ENCODE measurements around the gene TARS2. TPM values are rescaled to one million over a fixed set of nuclear protein-coding genes. Genes with fewer than 3 reads are reported as not detected.

Gene TARS2
- total RNA-seq, 4 donors from 2014 or later: 15.0 to 26.7 (median 18.4) TPM

DNA sequence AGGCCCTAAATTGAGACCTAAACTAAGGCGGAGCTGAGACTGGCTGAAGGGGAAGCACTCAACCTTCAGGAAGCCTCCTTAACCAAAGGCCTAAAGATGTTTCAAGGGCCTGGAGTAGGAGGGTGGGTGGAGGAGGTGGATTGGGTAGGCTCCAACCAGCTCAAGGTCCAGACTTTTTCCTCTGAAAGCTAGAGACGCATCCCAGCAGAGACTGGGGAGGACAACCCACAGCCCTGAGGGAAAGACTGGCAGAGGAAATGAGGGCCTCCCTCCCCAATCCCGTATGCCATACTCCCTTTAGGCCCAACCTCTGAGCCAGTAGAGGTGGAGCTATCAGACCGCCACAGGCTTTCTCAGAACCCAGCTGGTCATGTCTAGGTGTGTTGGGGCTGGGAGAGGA, 21.8 kb downstream of the TARS2 start:
- peaks cover 0 to 34% of the 10 kb centered on the region in 2 donors for H3K36me3 ChIP-seq
- TF ChIP-seq, protein P1, sequence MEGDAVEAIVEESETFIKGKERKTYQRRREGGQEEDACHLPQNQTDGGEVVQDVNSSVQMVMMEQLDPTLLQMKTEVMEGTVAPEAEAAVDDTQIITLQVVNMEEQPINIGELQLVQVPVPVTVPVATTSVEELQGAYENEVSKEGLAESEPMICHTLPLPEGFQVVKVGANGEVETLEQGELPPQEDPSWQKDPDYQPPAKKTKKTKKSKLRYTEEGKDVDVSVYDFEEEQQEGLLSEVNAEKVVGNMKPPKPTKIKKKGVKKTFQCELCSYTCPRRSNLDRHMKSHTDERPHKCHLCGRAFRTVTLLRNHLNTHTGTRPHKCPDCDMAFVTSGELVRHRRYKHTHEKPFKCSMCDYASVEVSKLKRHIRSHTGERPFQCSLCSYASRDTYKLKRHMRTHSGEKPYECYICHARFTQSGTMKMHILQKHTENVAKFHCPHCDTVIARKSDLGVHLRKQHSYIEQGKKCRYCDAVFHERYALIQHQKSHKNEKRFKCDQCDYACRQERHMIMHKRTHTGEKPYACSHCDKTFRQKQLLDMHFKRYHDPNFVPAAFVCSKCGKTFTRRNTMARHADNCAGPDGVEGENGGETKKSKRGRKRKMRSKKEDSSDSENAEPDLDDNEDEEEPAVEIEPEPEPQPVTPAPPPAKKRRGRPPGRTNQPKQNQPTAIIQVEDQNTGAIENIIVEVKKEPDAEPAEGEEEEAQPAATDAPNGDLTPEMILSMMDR (IDR thresholded peaks at IDR 0.05 in 4 of 5, conservative IDR thresholded peaks at IDR 0.05 in 1 of 5): no peak
- TF ChIP-seq POLR2A (IDR thresholded peaks at IDR 0.05): no peak

DNA sequence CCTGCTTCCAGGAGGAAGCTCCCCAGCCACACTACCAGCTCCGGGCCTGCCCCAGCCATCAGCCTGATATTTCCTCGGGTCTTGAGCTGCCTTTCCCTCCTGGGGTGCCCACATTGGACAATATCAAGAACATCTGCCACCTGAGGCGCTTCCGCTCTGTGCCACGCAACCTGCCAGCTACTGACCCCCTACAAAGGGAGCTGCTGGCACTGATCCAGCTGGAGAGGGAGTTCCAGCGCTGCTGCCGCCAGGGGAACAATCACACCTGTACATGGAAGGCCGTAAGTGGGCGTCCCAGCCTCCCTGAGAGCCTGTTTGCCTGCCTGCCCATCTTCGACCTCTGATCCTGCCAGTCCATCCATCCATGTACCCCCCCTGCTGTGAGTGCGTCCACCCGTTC, 24.3 kb downstream of the TARS2 start:
- Histone ChIP-seq H3K9me3 (no peaks in the 10 kb centered on the region), H3K4me1 (peaks cover 6 to 18% of the 10 kb centered on the region in 2 donors), H3K4me3 (no peak overlapping the region), H3K36me3 (peaks cover 0 to 12% of the 10 kb centered on the region in 2 donors), H3K27ac (no peak overlapping the region), H3K27me3 (no peaks in the 10 kb centered on the region)
- TF ChIP-seq, protein P1 (IDR thresholded peaks at IDR 0.05 in 4 of 5, conservative IDR thresholded peaks at IDR 0.05 in 1 of 5): no peak
- TF ChIP-seq POLR2A (IDR thresholded peaks at IDR 0.05): no peak
- in situ Hi-C loops (cut with MboI; ENCODE audit: low sequenced_read_pairs in 4 of 4): no loop called here
- intact Hi-C loops (cut with DNase I; ENCODE audit: low total_unique reads): loop anchor here (10.0 kb wide), 1 partner anchor 147 kb away; the partner anchor contains the start of gene RPRD2
- DNase-seq (no peak), ATAC-seq (no peak)

More for the DNA sequence above, 21.8 kb downstream of the TARS2 start:
- peak overlapping the region in 1 of 4 donors; percentile 19 for H3K4me3 ChIP-seq
- H3K27ac ChIP-seq: peak overlapping the region in 2 of 4 donors; percentile 63 to 76
- ATAC-seq: no peak
- in situ Hi-C loops (cut with MboI; ENCODE audit: low sequenced_read_pairs in 4 of 4): no loop called here
- no peak for DNase-seq
- intact Hi-C loops (cut with DNase I; ENCODE audit: low total_unique reads): no loop called here
- no peaks in the 10 kb centered on the region for H3K9me3 ChIP-seq
- peaks cover 0 to 7% of the 10 kb centered on the region in 2 donors for H3K4me1 ChIP-seq
- H3K27me3 ChIP-seq: no peaks in the 10 kb centered on the region

DNA sequence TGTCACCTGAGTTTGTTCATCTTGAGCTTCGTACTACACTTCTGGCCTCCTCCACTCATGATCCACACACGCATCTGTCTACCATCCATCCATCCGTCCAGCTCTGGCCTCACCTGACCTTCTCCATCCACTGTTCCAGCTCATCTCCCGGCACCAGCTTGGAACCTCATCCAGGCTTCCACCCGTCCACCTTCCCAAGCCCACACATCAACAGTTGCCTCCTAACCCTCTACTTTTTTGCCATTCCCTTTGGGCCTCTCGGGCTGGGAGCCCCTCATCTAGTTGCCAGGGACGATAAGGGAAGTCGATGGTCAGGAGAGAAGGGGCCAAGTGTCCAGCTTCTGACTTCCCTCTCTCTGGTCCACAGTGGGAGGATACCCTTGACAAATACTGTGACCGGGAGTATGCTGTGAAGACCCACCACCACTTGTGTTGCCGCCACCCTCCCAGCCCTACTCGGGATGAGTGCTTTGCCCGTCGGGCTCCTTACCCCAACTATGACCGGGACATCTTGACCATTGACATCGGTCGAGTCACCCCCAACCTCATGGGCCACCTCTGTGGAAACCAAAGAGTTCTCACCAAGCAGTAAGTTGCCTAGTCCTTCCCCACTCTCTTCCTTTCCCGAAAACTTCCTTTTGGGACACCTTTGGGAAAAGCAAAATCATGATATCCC, 24.9 kb downstream of the TARS2 start:
- H3K4me3 ChIP-seq: no peak overlapping the region
- H3K36me3 ChIP-seq: peaks cover 0 to 12% of the 10 kb centered on the region in 2 donors
- DNase-seq (no peak), ATAC-seq (no peak)
- no peak overlapping the region for H3K27ac ChIP-seq
- in situ Hi-C loops (cut with MboI; ENCODE audit: low sequenced_read_pairs in 4 of 4): no loop called here
- H3K27me3 ChIP-seq: no peaks in the 10 kb centered on the region
- peaks cover 6 to 18% of the 10 kb centered on the region in 2 donors for H3K4me1 ChIP-seq
- H3K9me3 ChIP-seq: no peaks in the 10 kb centered on the region
- TF ChIP-seq POLR2A (IDR thresholded peaks at IDR 0.05): no peak
- intact Hi-C loops (cut with DNase I; ENCODE audit: low total_unique reads): loop anchor here (10.0 kb wide), 1 partner anchor 147 kb away; the partner anchor contains the start of gene RPRD2

DNA sequence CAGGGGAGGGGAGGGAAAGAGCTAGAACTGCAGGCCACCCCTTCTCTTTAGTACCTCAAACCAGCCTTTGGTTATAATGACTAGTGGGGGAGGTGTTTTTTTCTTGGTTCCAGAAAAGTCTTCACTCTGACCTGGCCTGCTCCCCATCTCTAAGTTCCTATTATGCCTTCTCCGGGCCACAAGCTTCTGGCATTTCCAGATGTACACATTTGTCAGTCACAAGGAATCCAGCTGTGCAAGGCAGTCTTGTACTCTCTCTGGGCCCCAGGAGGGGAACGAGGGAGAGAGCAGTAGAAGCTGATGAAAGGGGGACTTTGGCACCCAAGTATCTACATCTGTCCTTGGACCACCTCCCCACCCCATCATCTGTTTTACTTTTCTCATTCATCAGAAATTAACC, 25.6 kb downstream of the TARS2 start:
- no peak for TF ChIP-seq POLR2A (IDR thresholded peaks at IDR 0.05)
- TF ChIP-seq, protein P1 (IDR thresholded peaks at IDR 0.05 in 4 of 5, conservative IDR thresholded peaks at IDR 0.05 in 1 of 5): no peak
- H3K4me3 ChIP-seq: no peak overlapping the region
- DNase-seq: no peak
- H3K4me1 ChIP-seq: peaks cover 6 to 18% of the 10 kb centered on the region in 2 donors
- H3K27me3 ChIP-seq: no peaks in the 10 kb centered on the region
- ATAC-seq: no peak
- intact Hi-C loops (cut with DNase I; ENCODE audit: low total_unique reads) (loop anchor here (10.0 kb wide), 1 partner anchor 148 kb away; the partner anchor contains the start of gene RPRD2), in situ Hi-C loops (cut with MboI; ENCODE audit: low sequenced_read_pairs in 4 of 4) (no loop called here)
- no peak overlapping the region for H3K27ac ChIP-seq
- H3K36me3 ChIP-seq: peaks cover 0 to 12% of the 10 kb centered on the region in 2 donors
- H3K9me3 ChIP-seq: no peaks in the 10 kb centered on the region

DNA sequence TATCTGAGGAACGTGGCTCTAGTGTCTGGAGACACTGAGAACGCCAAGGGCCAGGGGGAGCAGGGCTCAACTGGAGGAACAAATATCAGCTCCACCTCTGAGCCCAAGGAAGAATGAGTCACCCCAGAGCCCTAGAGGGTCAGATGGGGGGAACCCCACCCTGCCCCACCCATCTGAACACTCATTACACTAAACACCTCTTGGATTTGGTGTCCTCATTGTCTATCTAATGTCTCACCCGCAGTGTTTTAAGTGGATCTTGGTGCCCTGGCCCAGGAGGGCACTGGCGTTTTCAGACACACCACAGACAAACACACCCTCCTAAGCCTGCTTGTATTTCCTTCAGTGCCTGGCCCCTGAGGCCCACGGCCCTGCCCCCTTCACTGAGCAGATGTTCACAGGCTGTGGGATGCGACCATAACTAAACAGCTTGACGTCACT, 26.2 kb downstream of the TARS2 start:
- Histone ChIP-seq H3K9me3 (no peaks in the 10 kb centered on the region), H3K4me3 (no peak overlapping the region), H3K36me3 (peaks cover 0 to 12% of the 10 kb centered on the region in 2 donors), H3K27ac (no peak overlapping the region), H3K4me1 (peaks cover 6 to 14% of the 10 kb centered on the region in 2 donors), H3K27me3 (no peaks in the 10 kb centered on the region)
- TF ChIP-seq, protein P1 (IDR thresholded peaks at IDR 0.05 in 4 of 5, conservative IDR thresholded peaks at IDR 0.05 in 1 of 5): no peak
- no peak for TF ChIP-seq POLR2A (IDR thresholded peaks at IDR 0.05)
- no peak for ATAC-seq
- intact Hi-C loops (cut with DNase I; ENCODE audit: low total_unique reads) (loop anchor here (10.0 kb wide), 1 partner anchor 149 kb away; the partner anchor contains the start of gene RPRD2), in situ Hi-C loops (cut with MboI; ENCODE audit: low sequenced_read_pairs in 4 of 4) (no loop called here)
- DNase-seq: no peak
